Mesenchymal stem cell (in vitro differentiated cells and primary cell): Measurements from ENCODE around the gene PPP3CA.

Experiments used
- DNase-seq: peaks from one replicate; pipeline ENCODE4 v3.0.0-alpha.2; 2013
- H2AFZ ChIP-seq: one replicate; pipeline ENCODE4 v1.6.1; 2013; ENCODE audit warnings: low read depth, mild to moderate bottlenecking, control low read depth, inconsistent platforms, low read length, moderate library complexity
- H2AK5ac ChIP-seq: 2 replicates; pipeline ENCODE4 v1.6.1; 2013; ENCODE audit warnings: low read length, moderate library complexity, mild to moderate bottlenecking, inconsistent platforms; ENCODE audit not compliant: severe bottlenecking
- H2BK120ac ChIP-seq: one replicate; pipeline ENCODE4 v1.6.1; 2013; ENCODE audit warnings: low read depth, mild to moderate bottlenecking, inconsistent platforms, low read length, moderate library complexity
- H2BK12ac ChIP-seq, 2 experiments: one replicate each; pipeline ENCODE4 v1.6.1; 2013; ENCODE audit warnings: inconsistent platforms in 2 of 2, low read length in 2 of 2, mild to moderate bottlenecking in 2 of 2, moderate library complexity in 2 of 2, control low read depth in 1 of 2
- H2BK15ac ChIP-seq: one replicate; pipeline ENCODE4 v1.6.1; 2013; ENCODE audit warnings: mild to moderate bottlenecking, low read depth, inconsistent platforms; ENCODE audit not compliant: poor library complexity, severe bottlenecking
- H2BK5ac ChIP-seq: 2 replicates; pipeline ENCODE4 v1.6.1; 2013; ENCODE audit warnings: low read depth, mild to moderate bottlenecking, low read length, control low read depth, inconsistent platforms; ENCODE audit not compliant: poor library complexity, severe bottlenecking
- H3K14ac ChIP-seq, 2 experiments: one replicate each; pipeline ENCODE4 v1.6.1; 2013; ENCODE audit warnings: inconsistent platforms in 2 of 2, low read length in 2 of 2, control low read depth in 1 of 2, mild to moderate bottlenecking in 1 of 2, moderate library complexity in 1 of 2
- H3K18ac ChIP-seq, 2 experiments: one replicate each; pipeline ENCODE4 v1.6.1; 2013; ENCODE audit warnings: inconsistent platforms in 2 of 2, low read length in 2 of 2, control low read depth in 1 of 2, low read depth in 1 of 2, mild to moderate bottlenecking in 1 of 2
- H3K23ac ChIP-seq, 2 experiments: one replicate each; pipeline ENCODE4 v1.6.1; 2013; ENCODE audit warnings: inconsistent platforms in 2 of 2, low read length in 2 of 2, mild to moderate bottlenecking in 2 of 2, moderate library complexity in 2 of 2, control low read depth in 1 of 2
- H3K27ac ChIP-seq: 2 replicates; pipeline ENCODE4 v1.5.1; 2013; ENCODE audit warnings: mild to moderate bottlenecking, moderate library complexity, low read length, control low read depth, inconsistent platforms; ENCODE audit not compliant: poor library complexity, severe bottlenecking
- H3K27me3 ChIP-seq, 2 experiments: 2 replicates each; pipeline versions ENCODE4 v1.6.1 to v1.7.0; 2013; ENCODE audit warnings: low read length in 2 of 2, mild to moderate bottlenecking in 2 of 2, moderate library complexity in 2 of 2, control low read depth in 1 of 2, inconsistent platforms in 1 of 2; ENCODE audit not compliant: control insufficient read depth in 1 of 2, insufficient read depth in 1 of 2
- H3K36me3 ChIP-seq, 2 experiments: 2 replicates each; pipeline versions ENCODE4 v1.6.1 to v1.7.0; 2013; ENCODE audit warnings: low read length in 2 of 2, control low read depth in 1 of 2, inconsistent platforms in 1 of 2, low read depth in 1 of 2, mild to moderate bottlenecking in 1 of 2; ENCODE audit not compliant: insufficient read depth in 2 of 2, control insufficient read depth in 1 of 2
- H3K4ac ChIP-seq, 2 experiments: one replicate each; pipeline ENCODE4 v1.6.1; 2013; ENCODE audit warnings: inconsistent platforms in 2 of 2, low read length in 2 of 2, mild to moderate bottlenecking in 2 of 2, moderate library complexity in 2 of 2, control low read depth in 1 of 2, low read depth in 1 of 2
- H3K4me1 ChIP-seq: 2 replicates; pipeline ENCODE4 v1.6.1; 2013; ENCODE audit warnings: low read depth, low read length, control low read depth; ENCODE audit not compliant: control insufficient read depth, insufficient read depth
- H3K4me2 ChIP-seq: 2 replicates; pipeline ENCODE4 v1.6.1; 2013; ENCODE audit warnings: low read length, mild to moderate bottlenecking, inconsistent platforms; ENCODE audit not compliant: poor library complexity, severe bottlenecking
- H3K4me3 ChIP-seq, 2 experiments: 2 replicates each; pipeline versions ENCODE4 v1.5.1 to v1.7.0; 2013; ENCODE audit warnings: low read length in 2 of 2, mild to moderate bottlenecking in 2 of 2, control low read depth in 1 of 2, low read depth in 1 of 2; ENCODE audit not compliant: insufficient read depth in 1 of 2
- H3K79me1 ChIP-seq: replicated peaks from 2 replicates; pipeline ENCODE4 v1.6.1; 2013; ENCODE audit warnings: mild to moderate bottlenecking, control low read depth, low read length, inconsistent platforms; ENCODE audit not compliant: poor library complexity, severe bottlenecking
- H3K9ac ChIP-seq: 2 replicates; pipeline ENCODE4 v1.7.0; 2013; ENCODE audit warnings: mild to moderate bottlenecking, low read length, moderate library complexity
- H3K9me3 ChIP-seq: 2 replicates; pipeline ENCODE4 v1.7.0; 2013; ENCODE audit warnings: mild to moderate bottlenecking, low read length; ENCODE audit not compliant: control insufficient read depth
- H4K8ac ChIP-seq: one replicate; pipeline ENCODE4 v1.6.1; 2013; ENCODE audit warnings: inconsistent platforms, mild to moderate bottlenecking, low read length, moderate library complexity
- H4K91ac ChIP-seq: one replicate; pipeline ENCODE4 v1.6.1; 2013; ENCODE audit warnings: mild to moderate bottlenecking, low read length, inconsistent platforms
- WGBS: methylation state at CpG from one replicate; pipeline ENCODE4 v1.1.7; 2013; ENCODE audit warnings: mixed read lengths; 5-methylcytosine and 5-hydroxymethylcytosine counted together

PPP3CA gene

DNA sequence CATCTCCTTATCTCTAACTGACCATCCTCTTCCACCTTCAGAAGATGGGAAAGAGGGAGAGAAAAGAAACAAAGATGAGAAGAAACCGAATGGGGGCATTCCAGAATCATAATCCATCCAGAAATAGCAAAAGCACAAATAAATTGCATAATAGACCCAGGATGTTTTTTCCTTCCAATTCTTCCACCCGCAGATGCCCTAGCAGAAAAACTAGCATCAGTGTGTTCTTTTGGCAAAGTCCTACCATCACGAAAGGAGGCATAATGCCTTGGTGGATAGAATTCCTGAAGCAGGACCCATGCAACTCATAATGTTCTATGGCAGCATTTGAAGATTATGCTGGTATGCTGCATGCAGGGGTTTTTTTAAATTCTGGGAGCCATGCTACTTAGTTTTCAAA is 279.2 kb downstream of the PPP3CA start:
- no peak overlapping the region for H3K4me3 ChIP-seq
- no peak for DNase-seq
- no peak overlapping the region for H2BK5ac ChIP-seq
- no peak overlapping the region for H3K4me2 ChIP-seq
- no peaks in the 10 kb centered on the region for H3K9me3 ChIP-seq
- no peak overlapping the region for H2AK5ac ChIP-seq
- no peak overlapping the region for H2AFZ ChIP-seq
- no peak overlapping the region for H3K27ac ChIP-seq
- H3K4ac ChIP-seq: no peak overlapping the region
- H4K91ac ChIP-seq: no peak overlapping the region
- no peak overlapping the region for H3K14ac ChIP-seq
- no peak overlapping the region for H2BK120ac ChIP-seq
- H3K4me1 ChIP-seq: peaks cover 2% of the 10 kb centered on the region
- peaks cover 0 to 22% of the 10 kb centered on the region in 2 experiments for H3K36me3 ChIP-seq
- no peak overlapping the region for H3K18ac ChIP-seq
- H3K23ac ChIP-seq: no peak overlapping the region
- H2BK12ac ChIP-seq: no peak overlapping the region
- no peak overlapping the region for H4K8ac ChIP-seq
- 100% methylated on average over 2 of the region's 3 CpGs for WGBS
- H2BK15ac ChIP-seq: no peak overlapping the region
- no peaks in the 10 kb centered on the region for H3K27me3 ChIP-seq
- no peak overlapping the region for H3K9ac ChIP-seq
- peaks cover 2% of the 10 kb centered on the region for H3K79me1 ChIP-seq

DNA sequence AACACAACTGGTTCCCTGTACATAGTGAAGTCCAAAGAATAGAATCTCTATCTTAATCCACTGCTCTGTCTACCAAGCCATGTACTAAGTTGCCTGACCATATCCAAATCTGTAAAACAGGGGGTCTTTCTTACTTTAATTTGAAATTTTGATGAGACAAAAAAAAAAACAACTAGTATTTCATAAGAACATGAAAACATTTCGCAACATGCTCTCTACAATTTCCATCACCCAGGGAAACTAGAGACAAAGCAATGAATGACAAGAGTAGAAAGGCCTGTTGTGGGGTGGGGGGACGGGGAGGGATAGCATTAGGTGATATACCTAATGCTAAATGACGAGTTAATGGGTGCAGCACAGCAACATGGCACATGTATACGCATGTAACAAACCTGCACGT is 279.9 kb downstream of the PPP3CA start:
- Histone ChIP-seq H3K79me1 (peaks cover 2% of the 10 kb centered on the region), H3K4me3 (no peak overlapping the region), H4K8ac (no peak overlapping the region), H2AK5ac (no peak overlapping the region), H3K23ac (no peak overlapping the region), H3K27me3 (no peaks in the 10 kb centered on the region), H2BK120ac (no peak overlapping the region), H2BK5ac (no peak overlapping the region), H3K9me3 (no peaks in the 10 kb centered on the region), H3K27ac (no peak overlapping the region), H2BK12ac (no peak overlapping the region), H3K4ac (no peak overlapping the region), H3K36me3 (peaks cover 0 to 27% of the 10 kb centered on the region in 2 experiments), H2AFZ (no peak overlapping the region), H3K4me1 (peaks cover 2% of the 10 kb centered on the region), H3K18ac (no peak overlapping the region), H3K4me2 (no peak overlapping the region), H2BK15ac (no peak overlapping the region), H3K14ac (no peak overlapping the region), H3K9ac (no peak overlapping the region), H4K91ac (no peak overlapping the region)
- no CpG with 5 or more reads among the region's 5 CpGs for WGBS
- no peak for DNase-seq

DNA sequence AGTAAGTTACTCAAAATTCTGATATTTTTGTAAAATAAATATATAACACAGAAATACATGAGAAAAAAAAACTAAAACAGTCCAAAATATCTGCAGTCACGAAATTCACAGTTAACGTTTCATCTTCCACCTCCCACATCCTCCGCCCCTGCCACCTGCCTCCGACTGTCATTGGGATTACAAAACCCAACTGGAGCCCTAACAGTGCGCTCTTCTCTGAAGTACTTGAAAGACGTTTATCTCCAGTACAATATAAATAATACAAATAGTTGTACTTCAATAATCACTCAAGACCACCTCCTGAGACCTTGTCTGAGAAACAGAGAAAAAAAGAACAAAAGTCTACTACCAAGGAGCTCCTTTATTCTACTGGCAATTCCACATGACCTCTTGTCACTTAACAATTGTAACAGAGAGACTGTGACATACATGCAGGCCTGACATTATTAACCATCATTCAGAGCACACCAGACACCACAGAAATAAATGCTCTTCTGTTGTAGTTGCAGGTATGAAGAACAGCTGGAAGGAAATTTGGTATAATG is 280.6 kb downstream of the PPP3CA start:
- DNase-seq: no peak
- no peak overlapping the region for H2BK5ac ChIP-seq
- H3K36me3 ChIP-seq: peaks cover 0 to 25% of the 10 kb centered on the region in 2 experiments
- no peak overlapping the region for H2BK15ac ChIP-seq
- H2AFZ ChIP-seq: no peak overlapping the region
- peak overlapping the region; percentile 76 for H3K27ac ChIP-seq
- no peak overlapping the region for H2BK120ac ChIP-seq
- no peak overlapping the region for H2BK12ac ChIP-seq
- peaks cover 2% of the 10 kb centered on the region for H3K79me1 ChIP-seq
- no peak overlapping the region for H3K9ac ChIP-seq
- no peaks in the 10 kb centered on the region for H3K27me3 ChIP-seq
- no peak overlapping the region for H3K4ac ChIP-seq
- no peak overlapping the region for H3K14ac ChIP-seq
- no peak overlapping the region for H4K8ac ChIP-seq
- H3K4me2 ChIP-seq: no peak overlapping the region
- H3K9me3 ChIP-seq: no peaks in the 10 kb centered on the region
- H3K18ac ChIP-seq: no peak overlapping the region
- no peak overlapping the region for H3K23ac ChIP-seq
- H3K4me3 ChIP-seq: no peak overlapping the region
- WGBS: 99% methylated on average over 6 of the region's 6 CpGs
- peaks cover 2% of the 10 kb centered on the region for H3K4me1 ChIP-seq
- H2AK5ac ChIP-seq: peak overlapping the region; percentile 89
- no peak overlapping the region for H4K91ac ChIP-seq

DNA sequence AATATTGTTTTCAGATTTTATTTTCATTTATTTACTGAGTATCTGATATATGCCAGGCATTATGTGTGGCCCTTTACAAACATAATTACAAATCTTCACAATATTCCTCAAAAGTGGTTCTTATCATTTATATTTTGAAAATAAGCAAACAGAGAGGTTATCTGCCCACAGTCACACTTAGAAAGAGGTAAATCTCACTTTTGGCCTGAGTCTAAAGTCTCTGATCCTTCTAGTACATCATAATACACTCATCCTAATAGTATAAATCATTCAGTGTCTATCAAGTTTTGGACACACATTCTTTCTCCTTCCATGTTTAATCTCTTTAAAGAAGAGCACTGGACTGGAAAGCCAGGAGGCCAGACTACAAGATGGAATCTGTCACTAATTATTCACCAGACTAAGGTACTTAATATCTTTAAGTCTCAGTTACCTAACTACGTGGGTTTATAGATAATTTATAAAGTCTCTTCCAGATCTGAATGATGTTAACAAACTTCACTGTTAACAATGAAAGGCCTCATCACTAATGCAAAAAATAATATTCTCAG is 281.3 kb downstream of the PPP3CA start:
- Histone ChIP-seq H3K79me1 (peaks cover 2% of the 10 kb centered on the region), H4K8ac (no peak overlapping the region), H3K27ac (no peak overlapping the region), H3K4me2 (no peak overlapping the region), H3K9me3 (no peaks in the 10 kb centered on the region), H3K18ac (no peak overlapping the region), H3K36me3 (peaks cover 0 to 29% of the 10 kb centered on the region in 2 experiments), H3K4me3 (no peak overlapping the region), H2AK5ac (no peak overlapping the region), H3K23ac (no peak overlapping the region), H3K9ac (no peak overlapping the region), H3K14ac (no peak overlapping the region), H2BK5ac (no peak overlapping the region), H3K4me1 (peaks cover 2% of the 10 kb centered on the region), H2BK12ac (no peak overlapping the region), H3K27me3 (no peaks in the 10 kb centered on the region), H3K4ac (no peak overlapping the region), H2BK120ac (no peak overlapping the region), H4K91ac (no peak overlapping the region), H2BK15ac (no peak overlapping the region), H2AFZ (no peak overlapping the region)
- no peak for DNase-seq
- WGBS: no CpG with 5 or more reads among the region's 1 CpG
